Heart right ventricle (tissue), 16 donors: ENCODE results near the gene AURKA. TPM values are rescaled to one million over a fixed set of nuclear protein-coding genes. Genes with fewer than 3 reads are reported as not detected.

Source experiments
- ATAC-seq, 8 donors: fragments of 200-7000 bp; cut with Tn5 transposase; one replicate each; pipeline ENCODE4 v1.9.1; 2020; ENCODE audit warnings: mild to moderate bottlenecking in 8 of 8, moderate library complexity in 8 of 8, moderate number of reproducible peaks in 1 of 8
- DNase-seq, 2 donors: peaks; one replicate each; pipeline ENCODE4 v3.0.0-alpha.2; 2020
- H3K27ac ChIP-seq, 10 donors: fragments of 200-600 bp; sonication (generic) in 2 of 10; one replicate each; pipeline versions ENCODE4 v1.5.0 to v1.8.0; 2020 to 2022; ENCODE audit warnings: mild to moderate bottlenecking in 3 of 10
- H3K27me3 ChIP-seq, 7 donors: fragments of 200-600 bp; one replicate each; pipeline ENCODE4 v1.8.0; 2021 to 2022; ENCODE audit warnings: mild to moderate bottlenecking in 2 of 7
- H3K36me3 ChIP-seq, 9 donors: fragments of 200-600 bp; sonication (generic) in 1 of 9; one replicate each; pipeline versions ENCODE4 v1.5.0 to v1.8.0; 2020 to 2022; ENCODE audit warnings: mild to moderate bottlenecking in 2 of 9
- H3K4me1 ChIP-seq, 9 donors: fragments of 200-600 bp; sonication (generic) in 1 of 9; one replicate each; pipeline versions ENCODE4 v1.5.0 to v1.8.0; 2020 to 2022; ENCODE audit warnings: mild to moderate bottlenecking in 4 of 9
- H3K4me3 ChIP-seq, 10 donors: fragments of 200-600 bp; sonication (generic) in 2 of 10; one replicate each; pipeline versions ENCODE4 v1.5.0 to v1.8.0; 2020 to 2022; ENCODE audit warnings: mild to moderate bottlenecking in 7 of 10, moderate library complexity in 2 of 10
- H3K9me3 ChIP-seq, 11 donors: fragments of 200-600 bp in 10 of 11; sonication (generic) in 2 of 11; one replicate each; pipeline versions ENCODE4 v1.5.0 to v1.8.0; 2013 to 2022; ENCODE audit warnings: mild to moderate bottlenecking in 2 of 11, control low read depth in 1 of 11, moderate library complexity in 1 of 11
- WGBS, 2 donors: extraction: QIAGEN DNeasy Blood & Tissue Kit; methylation state at CpG; one replicate each; pipeline ENCODE4 v1.1.7; 2013; ENCODE audit warnings: inconsistent platforms in 1 of 2; 5-methylcytosine and 5-hydroxymethylcytosine counted together
- intact Hi-C, 10 donors: fragments of 100-400 bp; cut with DNase I; formaldehyde crosslinking; loops; one replicate each; pipeline versions ENCODE4 v1.11.1 to v1.14.2; 2022
- polyA plus RNA-seq, 2 donors: library from polyadenylated mRNA; stranded (reverse); fragments of 200-250 nt; gene quantifications; one replicate each; pipeline ENCODE4 v1.2.3, GENCODE V29; 2013
- total RNA-seq, 10 donors: library from RNA; stranded (reverse); fragmentation: NEBNext Ultra II Directional in 3 of 10; extraction: Animal tissue kit (Norgen Biotek cat#: 25700) in 3 of 10; gene quantifications; one replicate each; pipeline versions ENCODE4 v1.2.1 to v1.2.4, GENCODE V29; 2021 to 2023
- TF ChIP-seq, protein P1 (sequence below), 9 donors: fragments of 200-600 bp; sonication (generic) in 2 of 9; IDR thresholded peaks; one replicate each; pipeline versions ENCODE4 v1.5.0 to v1.8.0; 2021 to 2022; ENCODE audit warnings: antibody characterized with exemption in 9 of 9, mild to moderate bottlenecking in 5 of 9, moderate library complexity in 1 of 9
- donor health status: Arrhythmogenic right ventricular cardiomyopathy.
- donor health status: ischemic (EF 13 %, LVEDD 7.1; RV severe dilation, severe dysfunction).
- donor health status: healthy with polysubstance abuse.
- donor health status: DM: no; HTN: yes; CAD: no.
- donor health status: DM: no; HTN: no; CAD: no.
- donor health status: ischemic (EF 25% LVEDD 6.9; RV normal size, moderate dysfunction).
- donor health status: ischemic (EF 25% LVEDD 5.7; RV mildly dilated, moderate dysfunction).
- donor health status: healthy.
- donor health status: DM: yes; HTN: yes; CAD: no.
- donor health status: Ischemic cardiomyopathy.
- donor health status: ischemic (EF 35%, LVEDD 5.7; RV mildly dilated, moderate dysfunction).
- donor health status: nonischemic (EF 11% LVEDD 7.7; RV severe dilation, severe dysfunction).
- donor health status: DM: yes; HTN: yes; CAD: no.
- donor health status: PGD.
- donor health status: ischemic (EF 29% LVEDD 5.4; RV normal size, mild dysfunction).
- donor health status: nonischemic (EF 23%, LVEDD 6.1; RV moderate dilation, normal function).

Gene AURKA
- total and polyA plus RNA-seq, 12 donors, result 2.4 to 12.2 (median 7.5) TPM

DNA sequence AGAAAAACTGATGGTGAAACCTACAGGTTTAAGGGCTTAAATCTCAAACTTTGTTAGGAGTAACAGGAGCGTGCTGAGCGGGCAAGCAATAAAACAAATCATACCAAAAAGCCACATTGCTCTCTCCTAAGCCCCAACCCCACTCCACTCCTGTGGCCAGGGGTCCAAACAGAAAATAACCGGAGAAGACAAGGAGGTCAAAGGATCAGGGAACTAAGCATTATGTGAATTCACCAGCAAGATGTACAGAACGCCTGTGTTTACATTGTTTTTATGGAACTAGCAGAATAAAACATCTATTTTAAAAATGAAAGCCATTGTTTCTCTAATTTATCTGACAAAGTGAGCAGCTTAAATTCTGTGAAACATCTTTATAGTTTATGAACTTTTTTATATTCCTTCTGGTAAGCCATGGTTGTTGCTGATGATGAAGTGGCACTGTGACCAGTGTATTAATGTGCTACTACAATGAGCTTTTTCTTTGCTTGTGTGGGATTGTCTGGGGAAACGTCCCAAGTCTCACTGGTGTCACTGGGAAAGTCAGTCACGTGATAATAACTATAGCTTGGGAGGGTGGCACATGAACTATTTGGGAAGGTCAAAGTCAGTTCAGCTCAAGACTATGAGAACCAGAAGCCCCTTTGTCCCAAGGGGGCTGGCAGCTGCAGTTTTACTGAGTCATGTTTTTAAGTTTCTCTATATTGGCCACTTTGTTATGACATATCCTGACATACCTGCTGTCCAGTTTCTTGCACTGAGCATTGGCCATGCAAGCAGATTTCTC lies 23.5 kb downstream of the AURKA start:
- Histone ChIP-seq H3K27me3 (no peaks in the 10 kb centered on the region), H3K9me3 (no peaks in the 10 kb centered on the region), H3K36me3 (peaks cover 0 to 80% (median 24%) of the 10 kb centered on the region in 9 donors), H3K4me1 (peaks cover 0 to 12% (median 0%) of the 10 kb centered on the region in 9 donors), H3K27ac (no peak overlapping the region), H3K4me3 (no peak overlapping the region)
- no peak for DNase-seq
- WGBS, 2 donors, result 73 to 74% methylated on average over 6 of the region's 6 CpGs
- TF ChIP-seq, protein P1, sequence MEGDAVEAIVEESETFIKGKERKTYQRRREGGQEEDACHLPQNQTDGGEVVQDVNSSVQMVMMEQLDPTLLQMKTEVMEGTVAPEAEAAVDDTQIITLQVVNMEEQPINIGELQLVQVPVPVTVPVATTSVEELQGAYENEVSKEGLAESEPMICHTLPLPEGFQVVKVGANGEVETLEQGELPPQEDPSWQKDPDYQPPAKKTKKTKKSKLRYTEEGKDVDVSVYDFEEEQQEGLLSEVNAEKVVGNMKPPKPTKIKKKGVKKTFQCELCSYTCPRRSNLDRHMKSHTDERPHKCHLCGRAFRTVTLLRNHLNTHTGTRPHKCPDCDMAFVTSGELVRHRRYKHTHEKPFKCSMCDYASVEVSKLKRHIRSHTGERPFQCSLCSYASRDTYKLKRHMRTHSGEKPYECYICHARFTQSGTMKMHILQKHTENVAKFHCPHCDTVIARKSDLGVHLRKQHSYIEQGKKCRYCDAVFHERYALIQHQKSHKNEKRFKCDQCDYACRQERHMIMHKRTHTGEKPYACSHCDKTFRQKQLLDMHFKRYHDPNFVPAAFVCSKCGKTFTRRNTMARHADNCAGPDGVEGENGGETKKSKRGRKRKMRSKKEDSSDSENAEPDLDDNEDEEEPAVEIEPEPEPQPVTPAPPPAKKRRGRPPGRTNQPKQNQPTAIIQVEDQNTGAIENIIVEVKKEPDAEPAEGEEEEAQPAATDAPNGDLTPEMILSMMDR (IDR thresholded peaks at IDR 0.05), result no peak
- intact Hi-C loops, result no loop called here
- peak in 1 of 8 donors; percentile 12 for ATAC-seq

DNA sequence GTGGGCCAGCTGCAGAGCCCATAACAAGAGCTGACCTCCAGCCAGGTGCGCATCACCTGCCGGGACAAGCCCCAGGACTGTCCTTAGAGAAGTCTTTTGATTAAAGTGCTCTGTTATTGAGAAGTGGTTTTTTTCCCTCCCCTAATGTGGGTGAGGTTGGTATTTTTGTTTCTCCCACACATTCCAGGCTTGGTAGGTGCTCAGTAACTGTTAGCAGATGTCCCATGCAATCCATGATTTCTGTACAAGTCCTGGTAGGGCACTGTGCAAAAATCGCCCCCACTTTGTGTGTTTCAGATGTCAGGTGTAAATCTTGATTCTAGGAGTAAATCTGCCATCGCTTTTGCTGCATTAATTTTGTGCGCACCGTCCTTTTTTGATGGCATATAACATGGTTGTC lies 28.5 kb downstream of the AURKA start:
- no peaks in the 10 kb centered on the region for H3K9me3 ChIP-seq
- no peak overlapping the region for H3K4me3 ChIP-seq
- H3K36me3 ChIP-seq, result peaks cover 0 to 76% (median 24%) of the 10 kb centered on the region in 9 donors
- peaks cover 7 to 45% (median 34%) of the 10 kb centered on the region in 9 donors for H3K4me1 ChIP-seq
- TF ChIP-seq, protein P1 (IDR thresholded peaks at IDR 0.05), result no peak
- no peaks in the 10 kb centered on the region for H3K27me3 ChIP-seq
- no peak for DNase-seq
- intact Hi-C loops, result loop anchor here in 1 of 10 donors (5.0 kb wide), 1 partner anchor 34 kb away; no protein-coding TSS in a partner anchor
- H3K27ac ChIP-seq, result no peak overlapping the region
- WGBS, 2 donors, result 94 to 96% methylated on average over 6 of the region's 6 CpGs
- no peak for ATAC-seq

DNA sequence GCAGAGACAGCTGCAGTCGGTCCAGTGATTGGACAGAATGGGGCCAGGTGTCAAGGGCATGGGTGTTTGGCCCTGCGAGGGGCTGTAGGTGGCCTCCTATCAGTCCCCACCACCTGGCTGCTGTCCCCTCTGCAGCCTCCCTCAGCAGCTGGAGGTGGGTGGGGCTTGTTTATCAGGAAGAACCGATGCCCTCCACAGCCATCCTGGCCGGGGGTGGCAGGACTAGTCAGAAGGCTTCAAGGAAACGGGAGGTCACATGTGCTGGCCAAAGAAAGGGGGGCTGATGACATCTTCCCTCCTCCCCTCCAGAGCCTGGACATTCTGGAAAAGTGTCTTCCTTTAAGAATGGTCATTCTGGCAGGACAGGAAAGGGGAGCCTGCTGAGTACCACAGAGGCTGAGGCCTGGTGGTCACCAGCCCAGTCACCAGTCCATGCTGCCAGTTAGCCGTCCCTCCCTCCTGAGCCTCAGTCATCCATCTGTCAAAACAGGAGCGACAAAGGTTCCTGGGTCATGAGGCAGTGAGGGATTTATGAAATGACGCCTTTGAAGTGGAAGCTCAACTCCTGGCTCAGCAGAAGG lies 29.1 kb downstream of the AURKA start:
- H3K4me1 ChIP-seq, result peaks cover 7 to 50% (median 34%) of the 10 kb centered on the region in 9 donors
- intact Hi-C loops, result loop anchor here in 1 of 10 donors (5.0 kb wide), 1 partner anchor 34 kb away; no protein-coding TSS in a partner anchor
- H3K36me3 ChIP-seq, result peaks cover 0 to 70% (median 24%) of the 10 kb centered on the region in 9 donors
- H3K27me3 ChIP-seq, result no peaks in the 10 kb centered on the region
- DNase-seq, result no peak
- TF ChIP-seq, protein P1 (IDR thresholded peaks at IDR 0.05), result no peak
- no peak for ATAC-seq
- WGBS, 2 donors, result 42 to 48% methylated on average over 8 of the region's 8 CpGs
- H3K9me3 ChIP-seq, result no peaks in the 10 kb centered on the region
- peak overlapping the region in 1 of 10 donors; percentile 13 for H3K27ac ChIP-seq
- H3K4me3 ChIP-seq, result no peak overlapping the region

DNA sequence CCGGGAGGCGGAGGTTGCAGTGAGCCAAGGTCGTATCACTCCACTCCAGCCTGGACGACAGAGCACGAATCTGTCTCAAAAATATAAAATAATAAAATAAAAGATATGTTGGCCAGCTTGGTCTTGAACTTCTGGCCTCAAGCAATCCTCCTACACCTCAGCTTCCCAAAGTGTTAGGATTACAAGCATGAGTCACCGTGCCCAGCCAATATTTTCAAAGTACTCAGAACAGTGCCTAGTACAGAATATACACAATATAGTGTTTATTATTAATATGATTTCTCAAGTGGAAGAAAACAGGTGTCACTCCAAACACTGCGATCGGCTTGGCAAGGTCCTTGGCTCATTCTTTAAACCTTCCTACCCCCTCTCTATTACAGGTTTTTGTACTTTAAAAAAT lies 30.1 kb downstream of the AURKA start:
- Histone ChIP-seq H3K4me3 (no peak overlapping the region), H3K36me3 (peaks cover 0 to 60% (median 18%) of the 10 kb centered on the region in 9 donors), H3K27me3 (no peaks in the 10 kb centered on the region), H3K27ac (no peak overlapping the region), H3K9me3 (no peaks in the 10 kb centered on the region), H3K4me1 (peaks cover 7 to 50% (median 34%) of the 10 kb centered on the region in 9 donors)
- TF ChIP-seq, protein P1 (IDR thresholded peaks at IDR 0.05), result no peak
- DNase-seq, result no peak
- ATAC-seq, result no peak
- intact Hi-C loops, result loop anchor here in 1 of 10 donors (5.0 kb wide), 1 partner anchor 35 kb away; no protein-coding TSS in a partner anchor
- WGBS, 2 donors, result 88 to 91% methylated on average over 8 of the region's 8 CpGs
